NCI-H1417 treated with DMSO at 0.1 percent for 48 hours (cell line): Measurements from ENCODE around the gene CTH.
"Not testable (repeated sequence)": the region's sequence is repeated elsewhere in the genome, so short reads cannot be mapped to it uniquely, and the experiment has no call there.

Experiments used
- DNase-seq: peaks from one replicate; lab custom pipeline; 2025; lab: John Stamatoyannopoulos, UW

The CTH gene

DNA sequence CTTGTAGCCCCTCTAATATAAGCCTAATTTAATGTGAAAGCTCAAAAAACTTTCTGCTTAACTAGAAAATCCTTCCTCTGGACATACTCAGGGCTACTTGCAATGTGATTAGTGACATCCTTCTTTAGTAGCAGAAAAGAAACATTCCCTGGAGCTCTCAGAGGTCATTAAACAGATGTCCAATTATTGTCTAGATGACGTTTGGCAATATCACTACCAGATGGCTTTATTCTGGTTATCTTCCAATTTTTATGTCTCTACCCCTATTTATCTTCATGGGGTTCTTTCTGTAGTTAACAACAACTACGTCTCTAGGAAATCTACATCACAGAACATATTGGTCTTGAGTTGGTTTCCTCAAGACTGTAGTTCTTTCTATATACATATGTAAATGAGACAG is 44.2 kb downstream of the CTH start:
- DNase-seq: no peak

- DNase-seq: no peak
Observed at GRCh38 chr1:70458131-70458530, 47.1 kb downstream of the CTH start.

DNA sequence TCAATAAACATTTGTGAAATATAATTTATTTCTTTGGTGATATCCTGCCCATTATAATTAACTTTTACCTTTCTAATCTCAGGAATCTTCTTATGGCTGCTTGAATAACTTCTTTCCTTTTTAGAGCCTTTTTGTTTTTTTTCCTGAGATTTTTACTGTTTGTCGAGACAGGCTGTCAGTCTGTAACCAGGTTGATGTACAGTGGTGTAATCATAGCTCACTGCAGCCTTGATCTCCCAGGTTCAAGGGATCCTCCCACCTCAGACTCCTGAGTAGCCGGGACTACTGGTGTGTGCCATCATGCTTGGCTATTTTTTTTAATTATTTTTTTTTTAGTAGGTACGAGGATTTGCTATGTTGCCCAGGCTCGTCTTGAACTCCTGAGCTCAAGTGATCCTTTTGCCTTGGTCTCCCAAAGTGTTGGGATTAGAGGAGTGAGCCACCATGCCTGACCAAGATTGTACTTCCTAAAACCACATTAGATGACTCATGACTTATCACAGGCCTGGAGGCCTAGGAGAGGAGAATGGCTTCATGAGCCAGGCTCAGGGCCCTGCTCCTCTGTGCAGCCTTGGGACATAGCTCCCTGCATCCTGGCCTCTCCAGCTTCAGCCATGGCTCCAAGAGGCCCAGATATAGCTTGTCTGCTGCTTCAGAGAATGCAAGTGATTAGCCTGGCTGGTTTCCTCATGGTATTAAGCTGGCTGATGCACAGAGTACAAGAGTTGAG is 48.6 kb downstream of the CTH start:
- DNase-seq: no peak

DNA sequence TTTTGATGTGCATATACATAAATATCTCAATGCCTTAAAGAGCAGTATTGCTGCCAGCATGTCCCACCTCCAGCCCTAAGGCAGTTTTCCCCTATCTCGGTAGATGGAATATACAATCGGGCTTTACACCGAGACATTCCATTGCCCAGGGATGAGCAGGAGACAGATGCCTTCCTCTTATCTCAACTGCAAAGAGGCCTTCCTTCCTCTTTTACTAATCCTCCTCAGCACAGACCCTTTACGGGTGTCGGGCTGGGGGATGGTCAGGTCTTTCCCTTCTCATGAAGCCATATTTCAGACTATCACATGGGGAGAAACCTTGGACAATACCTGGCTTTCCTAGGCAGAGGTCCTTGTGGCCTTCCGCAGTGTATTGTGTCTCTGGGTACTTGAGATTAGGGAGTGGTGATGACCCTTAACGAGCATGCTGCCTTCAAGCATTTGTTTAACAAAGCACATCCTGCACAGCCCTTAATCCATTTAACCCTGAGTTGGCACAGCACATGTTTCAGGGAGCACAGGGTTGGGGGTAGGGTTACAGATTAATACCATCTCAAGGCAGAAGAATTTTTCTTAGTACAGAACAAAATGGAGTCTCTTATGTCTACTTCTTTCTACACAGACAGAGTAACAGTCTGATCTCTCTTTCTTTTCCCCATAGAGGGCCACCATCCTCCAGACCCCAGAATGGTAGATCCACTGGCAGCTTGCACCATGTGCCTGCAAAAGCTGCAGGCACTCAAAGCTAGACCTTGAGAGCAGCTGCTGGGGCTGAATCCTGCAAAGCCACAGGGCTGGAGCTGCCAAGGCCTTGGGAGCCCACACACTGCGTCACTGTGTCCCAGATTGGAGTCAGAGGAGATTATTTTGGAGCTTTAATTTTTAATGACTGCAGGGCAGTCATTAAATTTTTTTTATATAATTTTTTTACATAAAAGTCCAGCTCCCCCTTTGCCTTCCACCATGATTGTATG is 50.0 kb downstream of the CTH start:
- DNase-seq: not testable (repeated sequence)

DNA sequence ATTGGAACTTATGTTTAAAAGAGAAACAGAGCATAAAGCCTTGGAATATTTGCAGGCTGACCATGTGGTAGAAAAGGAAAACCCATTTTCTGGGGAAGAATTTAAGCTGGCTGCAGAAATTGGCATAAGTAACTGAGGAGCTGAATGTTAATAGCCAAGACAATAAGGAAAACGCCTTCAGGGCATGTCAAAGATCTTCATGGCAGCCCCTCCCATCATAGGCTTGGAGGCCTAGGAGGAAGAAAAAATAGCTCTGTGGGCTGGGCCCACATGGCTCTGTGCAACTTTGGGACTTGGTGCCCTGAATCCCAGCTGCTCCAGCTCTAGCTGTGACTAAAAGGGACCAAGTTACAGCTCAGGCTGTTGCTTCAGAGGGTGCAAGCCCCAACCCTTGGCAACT is 51.5 kb downstream of the CTH start:
- no peak for DNase-seq

- DNase-seq: no peak
Observed at GRCh38 chr1:70465911-70466310, 54.8 kb downstream of the CTH start.

DNA sequence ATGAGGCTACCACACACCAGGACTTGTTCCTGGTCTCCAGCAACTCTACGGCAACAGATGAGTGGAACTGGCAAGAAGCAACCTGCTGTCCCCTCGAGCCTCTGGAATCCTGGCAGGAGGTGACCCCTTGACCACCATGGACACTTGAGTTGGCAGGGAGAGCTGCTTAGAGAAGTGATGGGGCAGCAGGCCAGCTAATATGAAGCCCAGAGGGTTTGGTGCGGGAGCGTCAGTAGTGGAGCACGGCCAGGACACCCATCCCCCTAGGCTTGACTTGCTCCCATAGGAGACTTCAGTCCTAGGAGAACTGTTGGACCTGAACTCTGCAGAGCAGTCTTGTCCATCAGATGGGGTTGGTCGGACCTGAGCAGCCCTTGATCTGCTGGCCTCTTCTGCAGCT is 56.5 kb downstream of the CTH start:
- DNase-seq: no peak

- no peak for DNase-seq
Observed at GRCh38 chr1:70468180-70468579, 57.1 kb downstream of the CTH start.

DNA sequence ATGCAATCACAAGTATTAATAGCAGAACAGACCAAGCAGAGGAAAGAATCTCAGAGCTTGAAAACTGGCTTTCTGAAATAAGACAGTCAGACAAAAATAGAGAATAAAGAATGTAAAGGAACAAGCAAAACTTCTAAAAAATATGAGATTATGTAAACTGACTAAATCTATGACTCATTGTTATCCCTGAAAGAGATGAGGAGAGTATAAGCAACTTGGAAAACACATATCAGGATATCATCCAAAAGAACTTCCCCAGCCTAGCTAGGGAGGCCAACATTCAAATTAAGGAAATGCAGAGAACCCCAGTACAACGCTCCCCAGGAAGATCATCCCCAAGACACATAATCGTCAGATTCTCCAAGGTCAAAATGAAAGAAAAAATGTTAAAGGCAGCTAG is 58.1 kb downstream of the CTH start:
- not testable (repeated sequence) for DNase-seq

GRCh38 chr1:70475023-70475422 is 64.0 kb downstream of the CTH start:
- no peak for DNase-seq

DNA sequence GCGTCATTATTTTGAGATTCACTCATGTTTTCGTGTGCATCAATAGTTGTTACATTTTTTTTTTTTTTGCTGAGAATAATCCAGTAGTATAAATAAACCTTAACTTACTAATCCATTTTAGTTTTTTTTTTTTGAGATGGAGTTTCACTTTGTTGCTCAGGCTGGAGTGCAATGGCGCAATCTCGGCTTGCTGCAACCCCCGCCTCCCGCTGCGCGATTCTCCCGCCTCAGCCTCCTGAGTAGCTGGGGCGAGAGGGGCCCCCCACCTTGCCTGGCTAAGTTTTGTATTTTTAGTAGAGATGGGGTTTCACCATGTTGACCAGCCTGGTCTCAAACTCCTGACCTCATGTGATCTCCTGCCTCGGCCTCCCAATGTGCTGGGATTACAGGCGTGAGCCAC is 66.0 kb downstream of the CTH start:
- no peak for DNase-seq

- not testable (repeated sequence) for DNase-seq
Observed at GRCh38 chr1:70477905-70478304, 66.8 kb downstream of the CTH start.

DNA sequence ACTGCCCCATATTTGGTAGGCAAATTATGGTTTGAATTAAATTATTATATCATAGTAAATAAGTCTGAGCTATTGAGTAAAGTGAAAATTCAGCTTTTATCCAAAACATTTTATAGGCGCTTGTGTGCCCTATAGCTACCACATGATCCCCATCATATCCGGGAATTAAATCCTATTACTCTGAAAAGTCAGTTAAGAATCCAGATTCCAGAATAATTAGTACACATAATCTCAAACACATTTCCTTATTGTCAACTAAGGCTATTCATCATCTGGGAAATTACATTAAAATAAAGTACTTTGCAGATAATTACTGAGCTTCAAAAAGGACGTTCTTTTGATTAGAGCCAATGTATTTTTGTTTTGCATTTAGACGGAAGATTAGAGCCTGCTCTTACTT is 72.3 kb downstream of the CTH start:
- DNase-seq: no peak

GRCh38 chr1:70485624-70486023 is 74.6 kb downstream of the CTH start:
- DNase-seq: no peak

- DNase-seq: no peak
Observed at GRCh38 chr1:70486676-70487458, 75.8 kb downstream of the CTH start.

GRCh38 chr1:70487459-70487815 is 76.4 kb downstream of the CTH start:
- no peak for DNase-seq

- DNase-seq: no peak
Observed at GRCh38 chr1:70487910-70488665, 77.0 kb downstream of the CTH start.
